Astrocyte of the cerebellum (primary cell): ENCODE data around the gene UCN.

Experiments used
- DNase-seq: peaks from one replicate; pipeline ENCODE4 v3.0.0-alpha.2; 2011; ENCODE audit warnings: low read depth
- H3K4me3 ChIP-seq: 2 replicates; pipeline ENCODE4 v1.5.1; 2011; ENCODE audit warnings: mild to moderate bottlenecking, low read depth, low read length, moderate library complexity
- CTCF ChIP-seq: IDR thresholded peaks from 2 replicates; pipeline ENCODE4 v1.5.1; 2012; ENCODE audit warnings: low read length, low read depth, moderate library complexity, mild to moderate bottlenecking; ENCODE audit errors: missing control alignments
- in situ Hi-C: cut with HindIII; loops from 2 replicates; pipeline ENCODE4 v1.10.0; 2017; ENCODE audit warnings: low sequenced_read_pairs

The UCN gene

GRCh38 chr2:27265536-27265870, 42.7 kb downstream of the UCN start:
- DNase-seq: no peak
- no peak for TF ChIP-seq CTCF
- no peak overlapping the region for H3K4me3 ChIP-seq
- in situ Hi-C loops: loop anchor here (5.0 kb wide), 1 partner anchor 143 kb away; the partner anchor contains the start of gene ABHD1

DNA sequence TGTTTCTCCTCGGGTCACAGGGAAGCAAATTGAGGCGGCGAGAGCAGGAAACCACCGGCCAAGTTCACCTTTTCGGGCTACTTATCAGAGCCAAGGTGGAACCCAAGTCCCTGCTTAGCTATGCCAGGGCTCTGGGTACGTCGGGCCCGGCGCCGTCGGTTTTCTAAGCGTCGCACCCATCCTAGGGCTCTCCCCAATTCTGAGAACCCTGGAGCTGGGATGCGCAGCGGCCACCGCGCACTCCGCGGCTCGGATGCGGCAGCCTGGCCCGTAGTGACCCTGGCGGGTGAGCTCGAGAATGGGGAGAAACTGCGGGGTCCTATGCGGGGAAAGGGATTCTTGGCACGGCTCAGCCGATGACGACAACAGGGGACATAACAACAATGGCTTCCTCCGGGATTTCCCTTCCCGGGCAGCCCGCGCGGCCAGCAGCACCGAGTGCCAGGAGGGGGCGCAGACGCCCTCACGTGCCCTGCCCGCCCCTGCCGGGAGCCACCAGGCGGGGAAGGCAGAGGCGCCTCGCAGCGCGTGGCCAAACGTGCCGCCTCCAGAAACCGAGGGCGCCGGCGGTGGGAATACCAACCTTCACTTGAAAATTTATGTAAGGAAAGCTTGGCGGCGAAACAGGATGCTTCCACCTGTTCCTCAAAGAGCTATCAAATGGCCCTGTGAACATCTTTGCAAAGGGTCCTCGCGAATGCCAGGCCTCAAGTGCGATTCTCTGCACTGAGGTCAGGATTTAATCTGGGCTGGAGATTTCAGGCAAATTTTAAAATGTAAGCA, 43.3 kb downstream of the UCN start:
- DNase-seq: no peak
- peak; percentile 57 for TF ChIP-seq CTCF
- in situ Hi-C loops: loop anchor here (5.0 kb wide), 1 partner anchor 143 kb away; the partner anchor contains the start of gene ABHD1
- H3K4me3 ChIP-seq: peak overlapping the region; percentile 12

GRCh38 chr2:27264253-27264752, 43.9 kb downstream of the UCN start:
- H3K4me3 ChIP-seq: no peak overlapping the region
- TF ChIP-seq CTCF: no peak
- in situ Hi-C loops: no loop called here
- no peak for DNase-seq

- DNase-seq: no peak
- peak overlapping the region; percentile 30 for H3K4me3 ChIP-seq
- TF ChIP-seq CTCF: no peak
- in situ Hi-C loops: no loop called here
Observed at GRCh38 chr2:27263287-27264252, 44.7 kb downstream of the UCN start.

GRCh38 chr2:27262379-27263286, 45.6 kb downstream of the UCN start, which contains the start of gene SLC30A3:
Gene SLC30A3, minus strand, starts transcription at chr2:27263047. Its CDS starts 141 bp downstream, at chr2:27262906.
- H3K4me3 ChIP-seq: peak within 1 kb of the TSS; percentile 30
- no peak for DNase-seq
- TF ChIP-seq CTCF: no peak
- in situ Hi-C loops: no loop called here
